Measurements from ENCODE around the gene BNIP3. TPM values are rescaled to one million over a fixed set of nuclear protein-coding genes. Genes with fewer than 3 reads are reported as not detected.

Gene BNIP3
- total RNA-seq, 2 experiments from 2014 or later = 115 to 121 TPM

GRCh38 chr10:132009575-132009974 lies 27.9 kb upstream of the BNIP3 start:
- H3K36me3 Mint-ChIP-seq = peaks cover 3% of the 10 kb centered on the region
- peaks cover 5% of the 10 kb centered on the region for H3K27me3 Mint-ChIP-seq
- DNase-seq = no peak
- H3K9me3 Mint-ChIP-seq = peaks cover 8% of the 10 kb centered on the region
- no peak overlapping the region for H3K27ac Mint-ChIP-seq
- no peak overlapping the region for H3K4me3 Mint-ChIP-seq
- H3K4me1 Mint-ChIP-seq = peaks cover 4% of the 10 kb centered on the region

DNA sequence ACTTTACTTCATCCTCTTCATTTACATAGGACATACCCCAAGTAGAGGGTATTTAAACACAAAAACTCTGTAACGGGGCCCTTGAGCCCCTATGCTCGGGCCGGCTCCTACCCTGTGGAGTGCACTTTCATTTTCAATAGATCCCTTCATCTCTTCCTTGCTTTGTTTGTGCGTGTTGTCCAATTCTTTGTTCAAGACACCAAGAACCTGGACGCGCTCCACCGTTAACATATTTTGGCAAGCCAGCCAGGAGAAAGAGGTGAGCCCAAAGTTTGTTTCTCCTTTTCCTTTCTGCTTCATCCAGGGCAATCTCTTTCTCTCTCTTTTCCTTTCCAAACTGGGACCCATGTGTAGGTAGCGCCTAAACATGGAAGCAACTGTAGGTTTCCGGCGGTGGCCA lies 26.0 kb upstream of the BNIP3 start:
- Mint-ChIP-seq H3K4me1 (peaks cover 4% of the 10 kb centered on the region), H3K36me3 (peaks cover 3% of the 10 kb centered on the region), H3K4me3 (no peak overlapping the region), H3K9me3 (peaks cover 8% of the 10 kb centered on the region), H3K27me3 (peaks cover 5% of the 10 kb centered on the region), H3K27ac (no peak overlapping the region)
- no peak for DNase-seq

DNA sequence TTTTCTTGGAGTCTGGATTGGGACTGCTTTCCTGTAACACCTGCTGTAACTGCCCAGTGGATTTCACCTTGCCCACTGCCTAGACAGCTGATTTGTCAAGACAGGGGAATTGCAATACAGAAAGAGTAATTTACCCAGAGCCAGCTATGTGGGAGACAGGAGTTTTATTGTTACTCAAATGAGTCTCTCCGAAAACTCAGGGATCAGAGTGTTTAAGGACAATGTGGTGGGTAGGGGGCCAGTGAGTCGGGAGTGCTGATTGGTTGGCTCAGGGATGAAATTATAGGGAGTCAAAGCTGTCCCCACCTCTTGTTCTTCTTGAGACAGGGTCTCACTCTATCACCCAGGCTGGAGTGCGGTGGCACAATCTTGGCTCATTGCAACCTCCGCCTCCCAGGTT lies 25.2 kb upstream of the BNIP3 start:
- no peak for DNase-seq
- Mint-ChIP-seq H3K27me3 (peaks cover 5% of the 10 kb centered on the region), H3K36me3 (peaks cover 3% of the 10 kb centered on the region), H3K4me3 (no peak overlapping the region), H3K9me3 (peaks cover 8% of the 10 kb centered on the region), H3K4me1 (peaks cover 4% of the 10 kb centered on the region), H3K27ac (no peak overlapping the region)

DNA sequence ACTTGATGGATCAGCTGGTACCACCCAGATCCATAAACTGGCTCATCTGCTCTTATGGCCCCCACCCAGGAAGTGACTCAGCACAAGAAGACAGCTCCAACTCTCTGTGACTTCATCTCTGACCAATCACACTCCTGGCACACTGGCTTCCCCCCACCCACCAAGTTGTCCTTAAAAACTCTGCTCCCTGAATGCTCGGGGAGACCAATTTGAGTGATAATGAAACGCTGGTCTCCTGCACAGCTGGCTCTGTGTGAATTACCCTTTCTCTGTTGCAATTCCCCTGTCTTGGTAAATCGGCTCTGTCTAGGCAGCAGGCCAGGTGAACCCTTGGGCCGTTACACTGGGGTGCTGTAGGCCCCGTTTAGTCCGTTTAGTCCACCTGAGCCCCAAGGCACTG lies 23.4 kb upstream of the BNIP3 start:
- Mint-ChIP-seq H3K4me3 (no peak overlapping the region), H3K36me3 (peaks cover 3% of the 10 kb centered on the region), H3K4me1 (peaks cover 4% of the 10 kb centered on the region), H3K27me3 (no peaks in the 10 kb centered on the region), H3K27ac (no peak overlapping the region), H3K9me3 (peaks cover 8% of the 10 kb centered on the region)
- no peak for DNase-seq

DNA sequence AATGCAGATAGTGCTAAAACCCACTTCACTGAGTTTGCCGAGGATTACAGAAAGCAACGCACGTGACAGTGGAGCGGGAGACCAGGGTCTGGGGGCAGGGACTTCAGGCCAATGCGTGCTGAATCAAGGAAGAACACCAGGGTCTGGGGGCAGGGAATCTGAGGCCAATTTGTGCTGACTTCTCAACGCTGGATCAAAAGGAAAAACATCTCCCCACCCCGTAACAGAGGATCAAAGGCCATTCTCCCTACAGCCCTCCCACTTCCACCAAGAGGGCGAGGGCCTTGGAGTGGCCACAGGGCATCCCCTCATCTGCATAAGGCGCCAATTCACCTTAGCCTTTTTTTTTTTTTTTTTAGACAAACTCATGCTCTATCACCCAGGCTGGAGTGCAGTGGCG lies 22.3 kb upstream of the BNIP3 start:
- Mint-ChIP-seq H3K27me3 (no peaks in the 10 kb centered on the region), H3K36me3 (peaks cover 3% of the 10 kb centered on the region), H3K27ac (no peak overlapping the region), H3K4me1 (peaks cover 4% of the 10 kb centered on the region), H3K9me3 (peaks cover 8% of the 10 kb centered on the region), H3K4me3 (no peak overlapping the region)
- DNase-seq = no peak

- DNase-seq = no peak
These were observed 21.7 kb upstream of the BNIP3 start for GRCh38 chr10:132003282-132003924.

GRCh38 chr10:132002004-132002403 lies 20.3 kb upstream of the BNIP3 start:
- Mint-ChIP-seq H3K27ac (no peak overlapping the region), H3K4me1 (peaks cover 4% of the 10 kb centered on the region), H3K27me3 (no peaks in the 10 kb centered on the region), H3K36me3 (peaks cover 3% of the 10 kb centered on the region), H3K4me3 (no peak overlapping the region), H3K9me3 (peaks cover 8% of the 10 kb centered on the region)
- no peak for DNase-seq

More at GRCh38 chr10:132003282-132003924, 21.7 kb upstream of the BNIP3 start:
- H3K4me1 Mint-ChIP-seq = peaks cover 4% of the 10 kb centered on the region
- H3K9me3 Mint-ChIP-seq = peaks cover 8% of the 10 kb centered on the region
- H3K27me3 Mint-ChIP-seq = no peaks in the 10 kb centered on the region
- H3K4me3 Mint-ChIP-seq = no peak overlapping the region
- H3K27ac Mint-ChIP-seq = no peak overlapping the region
- H3K36me3 Mint-ChIP-seq = peaks cover 3% of the 10 kb centered on the region

DNA sequence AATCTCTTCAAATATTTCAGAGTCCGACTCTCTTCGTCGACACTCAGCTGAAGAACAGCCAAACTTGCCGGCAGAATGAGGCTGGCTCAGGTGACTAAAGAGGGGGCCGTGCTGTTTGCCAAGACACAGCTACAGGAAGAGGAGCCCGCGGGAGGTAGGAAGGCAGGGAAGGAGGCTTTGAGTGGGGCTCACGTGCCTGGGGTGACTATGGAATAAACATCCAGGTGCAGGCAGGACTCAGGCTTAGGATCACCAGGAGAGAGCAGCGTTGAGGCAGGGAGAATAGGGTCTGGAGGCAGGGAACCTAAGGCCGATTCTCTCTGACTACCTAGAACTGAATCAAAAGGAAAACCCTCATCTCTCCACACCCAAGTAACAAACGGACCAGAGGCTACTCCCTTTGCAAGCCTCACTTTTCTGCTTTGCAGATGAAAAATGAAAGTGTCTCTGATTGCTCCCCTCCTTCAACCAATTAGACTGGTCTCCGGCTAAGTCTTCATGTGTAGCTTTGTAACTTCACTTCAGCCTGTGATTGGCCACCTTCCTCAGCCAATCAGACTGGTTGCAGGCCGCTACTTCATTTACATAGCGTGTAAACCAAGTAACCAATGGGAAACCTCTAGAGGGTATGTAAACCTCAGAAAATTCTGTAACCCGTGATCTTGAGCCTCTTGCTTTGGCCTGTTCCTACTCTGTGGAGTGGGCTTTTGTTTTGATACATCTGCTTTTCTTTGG lies 19.7 kb upstream of the BNIP3 start:
- no peak overlapping the region for H3K27ac Mint-ChIP-seq

GRCh38 chr10:131998845-131999681 lies 17.3 kb upstream of the BNIP3 start:
- no peak overlapping the region for H3K27ac Mint-ChIP-seq
- H3K36me3 Mint-ChIP-seq = no peaks in the 10 kb centered on the region
- no peaks in the 10 kb centered on the region for H3K4me1 Mint-ChIP-seq
- H3K9me3 Mint-ChIP-seq = no peaks in the 10 kb centered on the region
- no peaks in the 10 kb centered on the region for H3K27me3 Mint-ChIP-seq
- no peak for DNase-seq
- H3K4me3 Mint-ChIP-seq = no peak overlapping the region

More for the DNA sequence above, 19.7 kb upstream of the BNIP3 start:
- Mint-ChIP-seq H3K4me1 (peaks cover 4% of the 10 kb centered on the region), H3K36me3 (peaks cover 3% of the 10 kb centered on the region), H3K27me3 (no peaks in the 10 kb centered on the region), H3K4me3 (no peak overlapping the region), H3K9me3 (peaks cover 8% of the 10 kb centered on the region)
- DNase-seq = no peak

GRCh38 chr10:131998050-131998844 lies 16.5 kb upstream of the BNIP3 start:
- no peak for DNase-seq
- no peak overlapping the region for H3K4me3 Mint-ChIP-seq
- H3K4me1 Mint-ChIP-seq = no peaks in the 10 kb centered on the region
- no peaks in the 10 kb centered on the region for H3K27me3 Mint-ChIP-seq
- no peak overlapping the region for H3K27ac Mint-ChIP-seq
- H3K9me3 Mint-ChIP-seq = no peaks in the 10 kb centered on the region
- no peaks in the 10 kb centered on the region for H3K36me3 Mint-ChIP-seq

DNA sequence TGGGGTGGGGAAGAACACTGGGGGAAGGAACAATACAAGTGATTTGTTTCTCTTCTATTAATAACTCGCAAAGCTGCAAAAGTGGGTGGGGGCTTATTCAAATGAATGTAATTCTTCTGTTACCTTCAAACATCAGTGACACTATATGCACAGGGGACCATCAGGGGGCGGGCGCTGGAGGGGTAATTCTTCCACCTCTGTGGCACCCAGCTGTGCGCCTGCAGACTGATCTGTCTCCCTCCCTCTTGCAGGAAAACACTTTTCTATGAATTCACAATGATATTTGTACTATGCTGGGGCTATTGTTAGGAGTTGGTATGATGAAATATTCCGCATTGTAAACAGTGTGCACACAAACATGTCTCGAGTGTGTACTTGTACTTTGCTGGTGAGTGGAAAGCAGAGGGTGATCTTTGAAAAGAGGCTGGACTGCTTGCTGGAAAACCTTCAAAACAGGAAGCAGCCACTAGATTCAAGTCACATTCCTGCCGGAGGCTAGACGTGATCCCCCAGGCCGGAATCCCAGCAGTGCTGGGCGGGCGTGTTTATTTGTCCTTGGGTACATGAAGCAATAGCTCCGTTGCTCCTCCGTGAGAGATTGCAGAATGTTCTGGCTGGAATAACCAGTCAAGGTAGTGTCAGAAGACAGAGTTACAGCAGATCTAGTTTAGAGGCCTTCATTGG lies 15.8 kb upstream of the BNIP3 start:
- H3K36me3 Mint-ChIP-seq = no peaks in the 10 kb centered on the region
- no peaks in the 10 kb centered on the region for H3K9me3 Mint-ChIP-seq
- no peak for DNase-seq
- H3K4me1 Mint-ChIP-seq = no peaks in the 10 kb centered on the region
- no peak overlapping the region for H3K27ac Mint-ChIP-seq
- no peaks in the 10 kb centered on the region for H3K27me3 Mint-ChIP-seq
- no peak overlapping the region for H3K4me3 Mint-ChIP-seq

- Mint-ChIP-seq H3K4me3 (no peak overlapping the region), H3K36me3 (no peaks in the 10 kb centered on the region), H3K27me3 (no peaks in the 10 kb centered on the region), H3K9me3 (no peaks in the 10 kb centered on the region), H3K27ac (no peak overlapping the region), H3K4me1 (no peaks in the 10 kb centered on the region)
- DNase-seq = no peak
These were observed 15.0 kb upstream of the BNIP3 start for GRCh38 chr10:131996466-131997365.

GRCh38 chr10:131994435-131994834 lies 12.7 kb upstream of the BNIP3 start:
- H3K9me3 Mint-ChIP-seq = no peaks in the 10 kb centered on the region
- no peak for DNase-seq
- no peak overlapping the region for H3K27ac Mint-ChIP-seq
- no peak overlapping the region for H3K4me3 Mint-ChIP-seq
- H3K27me3 Mint-ChIP-seq = no peaks in the 10 kb centered on the region
- H3K4me1 Mint-ChIP-seq = no peaks in the 10 kb centered on the region
- H3K36me3 Mint-ChIP-seq = no peaks in the 10 kb centered on the region

Data from activated naive CD8-positive, alpha-beta T cell treated with anti-CD3 and anti-CD28 coated beads for 36 hours (primary cell).